ENCODE results near the gene ELOVL6. TPM values are rescaled to one million over a fixed set of nuclear protein-coding genes. Genes with fewer than 3 reads are reported as not detected.

Gene ELOVL6
- total RNA-seq, 1 experiment from 2014 or later = 38.7 TPM

GRCh38 chr4:110068248-110068647, 130.2 kb downstream of the ELOVL6 start:
- Histone ChIP-seq H3K9ac (ENCODE audit: low read length) (no peak overlapping the region), H3K36me3 (ENCODE audit: control insufficient read depth in 1 of 2, insufficient read depth in 2 of 2, low read length in 2 of 2) (no peaks in the 10 kb centered on the region), H3K9me3 (ENCODE audit: control insufficient read depth in 1 of 2, insufficient read depth in 1 of 2, low read depth in 1 of 2, low read length in 2 of 2) (no peaks in the 10 kb centered on the region), H3K4me1 (ENCODE audit: control insufficient read depth in 1 of 2, insufficient read depth in 2 of 2, low read length in 2 of 2) (no peaks in the 10 kb centered on the region), H3K79me2 (ENCODE audit: insufficient read depth, low read length) (no peaks in the 10 kb centered on the region), H3K9me2 (ENCODE audit: insufficient read depth) (no peaks in the 10 kb centered on the region), H3K4me3 (replicated peaks in 1 of 2; ENCODE audit: low read depth in 1 of 2, low read length in 2 of 2) (no peak overlapping the region), H3K27ac (ENCODE audit: low read depth, low read length) (no peak overlapping the region), H4K20me1 (ENCODE audit: insufficient read depth) (no peaks in the 10 kb centered on the region), H3K27me3 (ENCODE audit: insufficient read depth, low read length) (no peaks in the 10 kb centered on the region), H3K4me2 (ENCODE audit: low read length) (no peak overlapping the region), H2AFZ (ENCODE audit: low read depth, low read length, poor library complexity, severe bottlenecking) (no peak overlapping the region)
- intact Hi-C loops (cut with micrococcal nuclease) = no loop called here
- TF ChIP-seq FOSL1 (IDR thresholded peaks at IDR 0.05; ENCODE audit: low read depth) = no peak
- TF ChIP-seq RAD21 (IDR thresholded peaks at IDR 0.05; ENCODE audit: low read depth) = no peak
- no peak for TF ChIP-seq ZNF274 (IDR thresholded peaks at IDR 0.05; ENCODE audit: low read depth, low read length)
- TF ChIP-seq EZH2 (IDR thresholded peaks at IDR 0.05) = no peak
- TF ChIP-seq SRF (IDR thresholded peaks at IDR 0.05; ENCODE audit: low read depth) = no peak
- no peak for TF ChIP-seq EZH2phosphoT487 (IDR thresholded peaks at IDR 0.05; ENCODE audit: borderline replicate concordance)
- TF ChIP-seq CBX3 (IDR thresholded peaks at IDR 0.05; ENCODE audit: low read depth) = no peak
- no peak for TF ChIP-seq SIN3A (IDR thresholded peaks at IDR 0.05; ENCODE audit: low read depth)
- no peak for TF ChIP-seq JUND (IDR thresholded peaks at IDR 0.05)
- TF ChIP-seq ZBTB33 (IDR thresholded peaks at IDR 0.05; ENCODE audit: extremely low read depth, insufficient replicate concordance, low read length) = no peak
- no peak for TF ChIP-seq ELF1 (IDR thresholded peaks at IDR 0.05; ENCODE audit: borderline replicate concordance, low read depth)
- TF ChIP-seq TCF7L2 (IDR thresholded peaks at IDR 0.05; ENCODE audit: borderline replicate concordance, extremely low read depth, insufficient read depth, insufficient read length) = no peak
- TF ChIP-seq, protein P1, sequence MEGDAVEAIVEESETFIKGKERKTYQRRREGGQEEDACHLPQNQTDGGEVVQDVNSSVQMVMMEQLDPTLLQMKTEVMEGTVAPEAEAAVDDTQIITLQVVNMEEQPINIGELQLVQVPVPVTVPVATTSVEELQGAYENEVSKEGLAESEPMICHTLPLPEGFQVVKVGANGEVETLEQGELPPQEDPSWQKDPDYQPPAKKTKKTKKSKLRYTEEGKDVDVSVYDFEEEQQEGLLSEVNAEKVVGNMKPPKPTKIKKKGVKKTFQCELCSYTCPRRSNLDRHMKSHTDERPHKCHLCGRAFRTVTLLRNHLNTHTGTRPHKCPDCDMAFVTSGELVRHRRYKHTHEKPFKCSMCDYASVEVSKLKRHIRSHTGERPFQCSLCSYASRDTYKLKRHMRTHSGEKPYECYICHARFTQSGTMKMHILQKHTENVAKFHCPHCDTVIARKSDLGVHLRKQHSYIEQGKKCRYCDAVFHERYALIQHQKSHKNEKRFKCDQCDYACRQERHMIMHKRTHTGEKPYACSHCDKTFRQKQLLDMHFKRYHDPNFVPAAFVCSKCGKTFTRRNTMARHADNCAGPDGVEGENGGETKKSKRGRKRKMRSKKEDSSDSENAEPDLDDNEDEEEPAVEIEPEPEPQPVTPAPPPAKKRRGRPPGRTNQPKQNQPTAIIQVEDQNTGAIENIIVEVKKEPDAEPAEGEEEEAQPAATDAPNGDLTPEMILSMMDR (IDR thresholded peaks at IDR 0.05 in 2 of 3, conservative IDR thresholded peaks at IDR 0.05 in 1 of 3; ENCODE audit: borderline replicate concordance in 1 of 3, insufficient read depth in 1 of 3, low read depth in 2 of 3, low read length in 2 of 3) = no peak
- TF ChIP-seq POLR2A (IDR thresholded peaks at IDR 0.05; ENCODE audit: borderline replicate concordance, extremely low read depth, insufficient read depth, insufficient read length) = no peak
- no peak for TF ChIP-seq CEBPB (IDR thresholded peaks at IDR 0.05; ENCODE audit: low read depth)
- TF ChIP-seq POLR2AphosphoS5 (IDR thresholded peaks at IDR 0.05; ENCODE audit: low read depth, low read length) = no peak
- TF ChIP-seq SP1 (IDR thresholded peaks at IDR 0.05; ENCODE audit: low read depth) = no peak
- no peak for ATAC-seq
- ChIA-PET POLR2A (no interaction called here), CTCF (no interaction called here), RAD21 (ENCODE audit: low non-redundant PET in 1 of 2, low total read pairs in 2 of 2, uncharacterized antibody in 2 of 2, unreplicated experiment in 2 of 2) (no interaction called here)
- DNase-seq (ENCODE audit: low read depth, low spot score) = no peak
- no TSS peak for BruUV-seq (replicated peaks)
